Naive thymus-derived CD4-positive, alpha-beta T cell (primary cell): ENCODE results near the gene MAGI2. TPM values are rescaled to one million over a fixed set of nuclear protein-coding genes. Genes with fewer than 3 reads are reported as not detected.

Experiments
- ATAC-seq: fragments of 150-1000 bp; cut with Tn5 transposase; 2 replicates; pipeline ENCODE4 v1.10.0; 2021; ENCODE audit warnings: mild to moderate bottlenecking, moderate library complexity
- CTCF ChIA-PET: fragments of 350-600 bp; sonication (Branson Sonifier 250); formaldehyde crosslinking; loops from one replicate; lab custom pipeline; 2021; ENCODE audit warnings: antibody characterized with exemption; lab: Charles Lee
- POLR2A ChIA-PET: fragments of 350-600 bp; sonication (Branson Sonifier 250); formaldehyde crosslinking; loops from one replicate; lab custom pipeline; 2021; ENCODE audit warnings: antibody characterized with exemption, inconsistent platforms; lab: Charles Lee
- DNase-seq, 9 donors: peaks; one replicate each; pipeline versions ENCODE4 v3.0.0 to v3.0.0-alpha.2; 2020 to 2022; ENCODE audit warnings: mixed read lengths in 1 of 9
- H3K27ac ChIP-seq: one replicate; pipeline ENCODE4 v1.7.0; 2013; ENCODE audit warnings: mild to moderate bottlenecking, low read depth, low read length, moderate library complexity
- H3K27me3 ChIP-seq, 2 donors: one replicate each; pipeline ENCODE4 v1.7.0; 2013; ENCODE audit warnings: low read length in 2 of 2, mild to moderate bottlenecking in 2 of 2, moderate library complexity in 2 of 2; ENCODE audit not compliant: control insufficient read depth in 2 of 2, insufficient read depth in 2 of 2
- H3K36me3 ChIP-seq, 3 experiments: 1 replicate in 2 of 3; 2 replicates in 1 of 3; pipeline ENCODE4 v1.7.0; 2013; ENCODE audit warnings: low read length in 3 of 3, mild to moderate bottlenecking in 3 of 3, moderate library complexity in 1 of 3; ENCODE audit not compliant: insufficient read depth in 3 of 3, control insufficient read depth in 2 of 3
- H3K4me1 ChIP-seq, 2 donors: one replicate each; pipeline ENCODE4 v1.7.0; 2013; ENCODE audit warnings: low read length in 2 of 2, mild to moderate bottlenecking in 2 of 2, moderate library complexity in 1 of 2; ENCODE audit not compliant: control insufficient read depth in 2 of 2, insufficient read depth in 2 of 2
- H3K4me3 ChIP-seq: 2 replicates; pipeline ENCODE4 v1.7.0; 2013; ENCODE audit warnings: mild to moderate bottlenecking, low read length
- H3K9me3 ChIP-seq, 3 experiments: 1 replicate in 2 of 3; 2 replicates in 1 of 3; pipeline ENCODE4 v1.7.0; 2013; ENCODE audit warnings: low read length in 3 of 3; ENCODE audit not compliant: control insufficient read depth in 2 of 3
- H3K27ac Mint-ChIP-seq, 9 donors: one replicate each; pipeline ENCODE4 v1.8.0; 2020 to 2022; ENCODE audit warnings: mixed read lengths in 9 of 9, mild to moderate bottlenecking in 8 of 9, moderate library complexity in 5 of 9, inconsistent platforms in 2 of 9
- H3K27me3 Mint-ChIP-seq, 5 donors: one replicate each; pipeline ENCODE4 v1.8.0; 2021 to 2022; ENCODE audit warnings: mixed read lengths in 5 of 5, mild to moderate bottlenecking in 1 of 5
- H3K36me3 Mint-ChIP-seq, 5 donors: one replicate each; pipeline ENCODE4 v1.8.0; 2020 to 2022; ENCODE audit warnings: mixed read lengths in 5 of 5, mild to moderate bottlenecking in 3 of 5, inconsistent platforms in 1 of 5
- H3K4me1 Mint-ChIP-seq, 7 donors: one replicate each; pipeline ENCODE4 v1.8.0; 2020 to 2022; ENCODE audit warnings: mixed read lengths in 7 of 7, mild to moderate bottlenecking in 3 of 7, inconsistent platforms in 1 of 7
- H3K4me3 Mint-ChIP-seq, 10 donors: one replicate each; pipeline ENCODE4 v1.8.0; 2020 to 2022; ENCODE audit warnings: mild to moderate bottlenecking in 10 of 10, mixed read lengths in 10 of 10, moderate library complexity in 6 of 10, inconsistent platforms in 2 of 10
- H3K9me3 Mint-ChIP-seq, 11 donors: one replicate each; pipeline ENCODE4 v1.8.0; 2020 to 2022; ENCODE audit warnings: mixed read lengths in 11 of 11, mild to moderate bottlenecking in 4 of 11, inconsistent platforms in 1 of 11, moderate library complexity in 1 of 11
- intact Hi-C, 2 donors: fragments of 100-400 bp; cut with micrococcal nuclease; formaldehyde crosslinking; loops; one replicate each; pipeline ENCODE4 v1.15.1; 2023
- polyA plus RNA-seq, 2 donors: library from polyadenylated mRNA; unstranded; fragments of 300-500 nt; fragmentation: Illumina TruSeq; gene quantifications; one replicate each; pipeline ENCODE4 v1.2.3, GENCODE V29; 2021
- total RNA-seq, 6 experiments: library from RNA in 5 of 6; stranded (reverse) in 5 of 6; gene quantifications; 1 replicate in 5 of 6; 2 replicates in 1 of 6; pipeline ENCODE4 v1.2.3 and lab custom pipeline; 2021 to 2026

The MAGI2 gene
- total and polyA plus RNA-seq, 7 experiments from 2014 or later, result 0.05 to 0.67 (median 0.15) TPM; not detected in 3

DNA sequence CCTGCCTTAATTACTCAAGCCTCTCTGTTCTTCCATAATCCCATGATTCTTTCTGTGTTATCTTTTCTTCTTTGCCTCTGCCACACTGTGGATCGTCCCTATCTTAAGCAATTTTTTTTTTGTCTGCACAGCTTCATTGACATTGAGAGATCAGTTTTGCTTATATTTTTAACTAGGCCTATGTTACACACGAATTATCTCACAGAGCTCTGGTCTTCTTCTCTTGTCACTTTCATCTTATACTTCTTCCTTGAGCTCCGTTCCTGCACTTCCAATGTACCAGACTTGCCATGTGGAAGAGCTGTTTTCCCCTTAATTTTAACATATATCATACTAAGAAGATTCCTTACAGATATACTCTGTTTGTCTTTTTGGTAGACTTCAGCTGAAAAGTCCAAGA, 106.1 kb downstream of the MAGI2 start:
- ChIA-PET POLR2A (no interaction called here), CTCF (no interaction called here)
- Mint-ChIP-seq H3K36me3 (no peaks in the 10 kb centered on the region), H3K27me3 (no peaks in the 10 kb centered on the region), H3K4me3 (no peak overlapping the region), H3K9me3 (peaks cover 0 to 3% (median 0%) of the 10 kb centered on the region in 11 donors), H3K4me1 (no peaks in the 10 kb centered on the region), H3K27ac (no peak overlapping the region)
- no peaks in the 10 kb centered on the region for H3K27me3 ChIP-seq
- H3K4me3 ChIP-seq, result no peak overlapping the region
- H3K9me3 ChIP-seq, result no peaks in the 10 kb centered on the region
- no peak overlapping the region for H3K27ac ChIP-seq
- intact Hi-C loops, result no loop called here
- no peak for ATAC-seq
- no peak for DNase-seq
- H3K36me3 ChIP-seq, result no peaks in the 10 kb centered on the region
- no peaks in the 10 kb centered on the region for H3K4me1 ChIP-seq

- DNase-seq, result no peak
- H3K27me3 Mint-ChIP-seq, result peaks cover 0 to 6% (median 0%) of the 10 kb centered on the region in 5 donors
- no peaks in the 10 kb centered on the region for H3K36me3 Mint-ChIP-seq
- ATAC-seq, result no peak
- Histone ChIP-seq H3K4me1 (no peaks in the 10 kb centered on the region), H3K27ac (no peak overlapping the region), H3K9me3 (no peaks in the 10 kb centered on the region), H3K27me3 (no peaks in the 10 kb centered on the region), H3K36me3 (no peaks in the 10 kb centered on the region), H3K4me3 (no peak overlapping the region)
- H3K27ac Mint-ChIP-seq, result no peak overlapping the region
- CTCF ChIA-PET, result no interaction called here
- intact Hi-C loops, result no loop called here
- POLR2A ChIA-PET, result no interaction called here
- H3K9me3 Mint-ChIP-seq, result peaks cover 0 to 6% (median 0%) of the 10 kb centered on the region in 11 donors
- H3K4me3 Mint-ChIP-seq, result no peak overlapping the region
- no peaks in the 10 kb centered on the region for H3K4me1 Mint-ChIP-seq
These were observed 111.6 kb downstream of the MAGI2 start for GRCh38 chr7:79341902-79342301.

GRCh38 chr7:79340212-79340611, 113.3 kb downstream of the MAGI2 start:
- Histone ChIP-seq H3K27ac (no peak overlapping the region), H3K27me3 (no peaks in the 10 kb centered on the region), H3K9me3 (no peaks in the 10 kb centered on the region), H3K4me1 (no peaks in the 10 kb centered on the region), H3K36me3 (no peaks in the 10 kb centered on the region), H3K4me3 (no peak overlapping the region)
- H3K36me3 Mint-ChIP-seq, result no peaks in the 10 kb centered on the region
- no peak overlapping the region for H3K27ac Mint-ChIP-seq
- H3K4me3 Mint-ChIP-seq, result no peak overlapping the region
- H3K4me1 Mint-ChIP-seq, result no peaks in the 10 kb centered on the region
- peaks cover 0 to 6% (median 0%) of the 10 kb centered on the region in 5 donors for H3K27me3 Mint-ChIP-seq
- DNase-seq (no peak), ATAC-seq (no peak)
- peaks cover 0 to 6% (median 0%) of the 10 kb centered on the region in 11 donors for H3K9me3 Mint-ChIP-seq
- ChIA-PET POLR2A (no interaction called here), CTCF (no interaction called here)
- intact Hi-C loops, result no loop called here

DNA sequence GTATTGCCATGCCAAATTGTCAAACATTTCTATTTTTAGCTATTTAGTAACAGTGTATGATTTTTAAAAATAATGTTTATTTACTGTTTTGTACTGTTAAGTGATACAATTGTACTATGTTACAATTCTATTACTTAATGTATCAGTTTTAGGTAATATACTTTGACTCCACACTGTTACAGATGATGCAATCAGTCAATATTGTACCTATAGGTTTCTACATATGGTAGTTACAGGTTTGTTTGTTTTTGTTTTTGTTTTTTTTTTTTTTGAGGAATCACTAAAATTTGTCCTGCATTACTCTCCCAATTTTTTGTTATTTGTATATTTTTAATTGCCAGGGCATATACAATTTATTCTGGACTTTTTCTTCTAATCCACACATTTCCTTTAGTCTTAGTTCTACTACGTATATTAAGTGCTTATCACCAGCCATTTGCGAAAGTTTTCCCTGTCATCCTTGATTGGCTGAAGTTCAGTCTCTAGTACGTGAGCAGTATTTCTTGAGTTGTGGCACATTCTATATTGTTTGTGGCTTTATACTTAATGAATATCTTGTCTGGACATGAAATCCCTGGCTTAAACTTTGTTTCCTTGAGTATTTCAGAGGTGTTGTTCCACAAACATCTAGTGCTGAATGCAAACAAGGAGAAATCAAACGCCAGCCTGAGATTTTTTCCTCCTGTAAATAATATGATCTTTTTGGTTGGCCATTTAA, 114.1 kb downstream of the MAGI2 start:
- H3K4me1 Mint-ChIP-seq, result no peaks in the 10 kb centered on the region
- POLR2A ChIA-PET, result no interaction called here
- H3K9me3 Mint-ChIP-seq, result peaks cover 0 to 6% (median 0%) of the 10 kb centered on the region in 11 donors
- DNase-seq (no peak), ATAC-seq (no peak)
- no peaks in the 10 kb centered on the region for H3K36me3 Mint-ChIP-seq
- no peaks in the 10 kb centered on the region for H3K27me3 ChIP-seq
- H3K36me3 ChIP-seq, result no peaks in the 10 kb centered on the region
- no peaks in the 10 kb centered on the region for H3K4me1 ChIP-seq
- H3K4me3 Mint-ChIP-seq, result no peak overlapping the region
- no peak overlapping the region for H3K27ac ChIP-seq
- CTCF ChIA-PET, result no interaction called here
- intact Hi-C loops, result no loop called here
- peaks cover 0 to 6% (median 0%) of the 10 kb centered on the region in 5 donors for H3K27me3 Mint-ChIP-seq
- H3K4me3 ChIP-seq, result no peak overlapping the region
- H3K9me3 ChIP-seq, result no peaks in the 10 kb centered on the region
- no peak overlapping the region for H3K27ac Mint-ChIP-seq

DNA sequence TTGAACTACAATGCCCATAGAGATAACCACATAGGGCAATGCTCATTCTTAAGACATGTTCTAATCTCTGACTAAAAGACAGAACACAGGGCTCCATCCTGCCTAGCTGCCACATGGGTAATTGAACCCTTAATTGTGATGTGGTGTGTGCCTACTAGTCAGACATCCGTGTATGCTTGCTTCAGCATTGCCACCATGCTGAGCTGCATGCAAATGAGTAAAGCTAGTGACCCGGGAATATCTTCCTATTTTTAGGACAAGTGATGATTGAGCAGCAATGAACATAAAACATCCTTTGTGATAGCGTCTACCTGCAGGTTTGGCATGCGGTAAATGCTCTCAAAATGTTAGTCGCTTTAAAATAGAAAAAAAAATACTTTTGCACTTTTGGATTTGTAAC, 115.8 kb downstream of the MAGI2 start:
- Mint-ChIP-seq H3K27me3 (peaks cover 0 to 6% (median 0%) of the 10 kb centered on the region in 5 donors), H3K4me1 (no peaks in the 10 kb centered on the region), H3K4me3 (no peak overlapping the region), H3K9me3 (peaks cover 0 to 6% (median 0%) of the 10 kb centered on the region in 11 donors), H3K36me3 (no peaks in the 10 kb centered on the region), H3K27ac (no peak overlapping the region)
- Histone ChIP-seq H3K4me1 (no peaks in the 10 kb centered on the region), H3K4me3 (no peak overlapping the region), H3K9me3 (no peaks in the 10 kb centered on the region), H3K27me3 (no peaks in the 10 kb centered on the region), H3K36me3 (no peaks in the 10 kb centered on the region), H3K27ac (no peak overlapping the region)
- DNase-seq, result no peak
- POLR2A ChIA-PET, result no interaction called here
- no peak for ATAC-seq
- CTCF ChIA-PET, result no interaction called here
- intact Hi-C loops, result no loop called here

DNA sequence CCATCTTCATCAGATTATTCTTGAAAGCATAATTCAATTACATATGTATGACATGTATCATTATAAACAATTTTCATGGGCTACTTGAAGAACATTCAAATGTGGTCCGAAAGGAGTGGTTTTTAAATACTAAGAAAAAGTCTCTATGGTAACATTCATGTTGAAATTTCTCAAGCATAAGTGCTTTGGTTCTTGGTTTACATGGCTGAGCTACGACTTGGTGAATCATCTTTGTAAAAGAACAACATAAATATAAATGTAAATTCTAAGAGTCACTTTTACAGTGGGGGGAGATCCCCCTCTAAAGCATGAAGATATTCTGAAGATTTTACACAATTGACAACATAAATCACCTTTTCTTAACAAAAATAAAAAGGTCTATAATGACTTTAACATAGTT, 118.6 kb downstream of the MAGI2 start:
- Mint-ChIP-seq H3K4me3 (no peak overlapping the region), H3K27me3 (no peaks in the 10 kb centered on the region), H3K4me1 (no peaks in the 10 kb centered on the region), H3K9me3 (peaks cover 0 to 1% (median 0%) of the 10 kb centered on the region in 11 donors), H3K27ac (no peak overlapping the region), H3K36me3 (no peaks in the 10 kb centered on the region)
- H3K27me3 ChIP-seq, result no peaks in the 10 kb centered on the region
- no peaks in the 10 kb centered on the region for H3K36me3 ChIP-seq
- POLR2A ChIA-PET, result no interaction called here
- CTCF ChIA-PET, result no interaction called here
- no peak overlapping the region for H3K4me3 ChIP-seq
- DNase-seq (no peak), ATAC-seq (no peak)
- intact Hi-C loops, result no loop called here
- H3K4me1 ChIP-seq, result no peaks in the 10 kb centered on the region
- H3K27ac ChIP-seq, result no peak overlapping the region
- H3K9me3 ChIP-seq, result no peaks in the 10 kb centered on the region

GRCh38 chr7:79334334-79334733, 119.1 kb downstream of the MAGI2 start:
- ChIA-PET POLR2A (no interaction called here), CTCF (no interaction called here)
- H3K36me3 ChIP-seq, result no peaks in the 10 kb centered on the region
- H3K9me3 ChIP-seq, result no peaks in the 10 kb centered on the region
- H3K9me3 Mint-ChIP-seq, result peaks cover 0 to 1% (median 0%) of the 10 kb centered on the region in 11 donors
- H3K4me1 ChIP-seq, result no peaks in the 10 kb centered on the region
- no peak overlapping the region for H3K27ac ChIP-seq
- H3K4me3 Mint-ChIP-seq, result no peak overlapping the region
- H3K27ac Mint-ChIP-seq, result no peak overlapping the region
- intact Hi-C loops, result no loop called here
- H3K4me3 ChIP-seq, result no peak overlapping the region
- H3K36me3 Mint-ChIP-seq, result no peaks in the 10 kb centered on the region
- no peaks in the 10 kb centered on the region for H3K4me1 Mint-ChIP-seq
- no peaks in the 10 kb centered on the region for H3K27me3 Mint-ChIP-seq
- DNase-seq, result no peak
- ATAC-seq, result no peak
- no peaks in the 10 kb centered on the region for H3K27me3 ChIP-seq
